Mucosa of rectum (tissue), 2 donors: Measurements from ENCODE around the gene MTUS2.

ENCODE experiments used
- H3K27ac ChIP-seq, 2 donors: one replicate each; pipeline ENCODE4 v1.7.0; 2013; ENCODE audit warnings: inconsistent platforms in 2 of 2, low read depth in 2 of 2, low read length in 2 of 2
- H3K27me3 ChIP-seq, 2 donors: one replicate each; pipeline ENCODE4 v1.7.0; 2013; ENCODE audit warnings: low read length in 2 of 2; ENCODE audit not compliant: control insufficient read depth in 2 of 2, insufficient read depth in 2 of 2
- H3K36me3 ChIP-seq, 2 donors: one replicate each; pipeline ENCODE4 v1.7.0; 2013; ENCODE audit warnings: low read length in 2 of 2; ENCODE audit not compliant: control insufficient read depth in 2 of 2, insufficient read depth in 2 of 2
- H3K4me1 ChIP-seq, 2 donors: one replicate each; pipeline ENCODE4 v1.7.0; 2013; ENCODE audit warnings: low read length in 2 of 2, mild to moderate bottlenecking in 1 of 2; ENCODE audit not compliant: control insufficient read depth in 2 of 2, insufficient read depth in 2 of 2
- H3K4me3 ChIP-seq, 2 donors: one replicate each; pipeline ENCODE4 v1.7.0; 2013; ENCODE audit warnings: low read length in 2 of 2
- H3K9ac ChIP-seq, 2 donors: one replicate each; pipeline ENCODE4 v1.7.0; 2013; ENCODE audit warnings: low read length in 2 of 2, low read depth in 1 of 2, mild to moderate bottlenecking in 1 of 2
- H3K9me3 ChIP-seq, 2 donors: one replicate each; pipeline ENCODE4 v1.7.0; 2013; ENCODE audit warnings: low read length in 2 of 2; ENCODE audit not compliant: control insufficient read depth in 2 of 2
- donor health status: healthy.
- donor health status: Normal muscosa, but diverticular disease.

The MTUS2 gene

GRCh38 chr13:29487466-29488454 is 667.6 kb downstream of the MTUS2 start:
- no peaks in the 10 kb centered on the region for H3K4me1 ChIP-seq
- no peaks in the 10 kb centered on the region for H3K9me3 ChIP-seq

DNA sequence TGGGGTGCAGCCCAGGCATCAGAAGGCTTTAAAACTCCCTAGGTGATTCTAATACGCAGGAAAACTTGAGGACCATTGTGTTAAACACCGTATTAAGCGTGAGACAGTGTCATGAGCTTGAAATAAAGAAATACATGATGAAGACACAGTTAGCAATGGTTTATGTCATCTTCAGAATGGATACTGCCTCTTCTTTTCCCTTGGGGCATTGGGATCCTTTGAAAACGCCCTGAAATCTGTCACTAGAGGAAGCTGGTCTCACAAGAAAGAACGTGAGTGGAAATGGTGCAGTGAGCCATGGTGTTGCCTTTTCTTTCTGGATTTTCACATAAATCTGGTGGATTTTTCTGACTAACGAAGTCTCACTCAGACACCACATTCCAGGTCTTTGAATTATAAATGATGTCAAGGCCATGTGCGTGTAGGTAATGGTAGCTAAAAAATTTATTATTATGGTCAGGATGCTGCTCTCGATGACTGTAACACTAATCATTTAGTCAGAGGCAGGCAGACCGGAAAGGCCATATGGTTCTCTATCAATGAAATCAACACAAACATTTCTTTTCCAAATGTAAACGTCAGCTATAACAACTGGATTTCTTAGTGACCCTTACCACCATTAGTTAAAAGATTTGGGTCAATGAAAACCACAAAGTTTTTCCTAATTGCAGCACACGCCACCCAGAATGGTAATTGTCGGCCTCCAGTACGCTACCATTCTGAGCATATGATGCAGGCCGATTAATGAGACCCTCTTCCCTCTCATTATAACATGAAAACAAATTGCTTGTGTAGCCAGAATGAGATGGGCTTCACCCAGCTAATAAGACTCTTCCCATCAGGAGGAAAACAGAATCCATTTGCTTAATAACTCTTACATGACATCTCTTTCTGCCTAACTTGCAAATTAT is 669.8 kb downstream of the MTUS2 start:
- Histone ChIP-seq H3K27ac (no peak overlapping the region), H3K9ac (no peak overlapping the region), H3K4me3 (no peak overlapping the region), H3K9me3 (no peaks in the 10 kb centered on the region), H3K36me3 (no peaks in the 10 kb centered on the region), H3K27me3 (peaks cover 0 to 3% of the 10 kb centered on the region in 2 donors), H3K4me1 (no peaks in the 10 kb centered on the region)

More at GRCh38 chr13:29487466-29488454, 667.6 kb downstream of the MTUS2 start:
- no peak overlapping the region for H3K27ac ChIP-seq
- H3K4me3 ChIP-seq, result no peak overlapping the region
- H3K27me3 ChIP-seq, result peaks cover 0 to 3% of the 10 kb centered on the region in 2 donors
- H3K36me3 ChIP-seq, result no peaks in the 10 kb centered on the region
- no peak overlapping the region for H3K9ac ChIP-seq

- Histone ChIP-seq H3K4me3 (no peak overlapping the region), H3K27me3 (peaks cover 0 to 3% of the 10 kb centered on the region in 2 donors), H3K27ac (no peak overlapping the region), H3K9ac (no peak overlapping the region), H3K4me1 (no peaks in the 10 kb centered on the region), H3K9me3 (no peaks in the 10 kb centered on the region), H3K36me3 (no peaks in the 10 kb centered on the region)
These were observed 670.4 kb downstream of the MTUS2 start for GRCh38 chr13:29490561-29490885.

DNA sequence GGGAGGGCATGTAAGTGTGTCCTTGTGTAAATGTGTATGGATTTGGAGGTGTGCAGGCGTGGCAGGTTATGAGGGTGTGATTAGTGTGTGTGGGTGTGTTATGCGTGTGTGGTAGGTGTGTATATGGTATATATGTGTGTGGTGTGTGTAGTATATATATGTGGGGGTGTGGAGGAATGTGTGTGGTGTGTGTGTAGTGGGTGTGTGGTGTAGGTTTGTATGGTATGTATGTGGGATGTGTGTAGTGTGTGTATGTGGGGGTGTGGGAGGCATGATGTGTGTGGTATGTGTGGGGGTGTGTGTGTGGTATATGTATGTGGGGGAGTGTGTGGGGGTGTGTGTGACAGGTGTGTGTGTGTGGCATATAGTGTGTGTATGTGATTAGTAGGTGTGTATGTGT is 671.1 kb downstream of the MTUS2 start:
- no peaks in the 10 kb centered on the region for H3K36me3 ChIP-seq
- H3K9ac ChIP-seq, result no peak overlapping the region
- H3K4me3 ChIP-seq, result no peak overlapping the region
- peaks cover 2 to 3% of the 10 kb centered on the region in 2 donors for H3K27me3 ChIP-seq
- no peak overlapping the region for H3K27ac ChIP-seq
- H3K4me1 ChIP-seq, result peaks cover 0 to 4% of the 10 kb centered on the region in 2 donors
- no peaks in the 10 kb centered on the region for H3K9me3 ChIP-seq

DNA sequence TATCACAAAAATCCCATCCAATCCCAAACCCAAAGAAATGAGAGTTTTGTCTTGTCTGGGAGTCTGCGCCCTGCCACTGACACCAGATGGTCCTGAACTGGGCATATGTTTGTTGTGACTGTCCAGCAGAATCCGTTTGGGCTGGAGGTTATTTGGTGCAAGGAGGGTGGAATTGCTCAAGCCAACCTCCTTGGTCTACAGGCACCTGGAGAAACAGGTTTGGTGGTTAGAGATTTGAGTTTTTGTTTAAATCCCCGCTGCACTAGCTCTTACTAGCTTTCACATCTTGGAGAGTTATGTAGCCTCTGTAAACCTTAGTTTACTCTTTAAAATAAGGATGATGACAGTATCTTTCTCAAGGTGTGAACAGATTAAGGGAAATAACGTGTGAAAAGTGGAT is 673.7 kb downstream of the MTUS2 start:
- H3K4me3 ChIP-seq, result no peak overlapping the region
- no peak overlapping the region for H3K9ac ChIP-seq
- H3K9me3 ChIP-seq, result no peaks in the 10 kb centered on the region
- H3K4me1 ChIP-seq, result peaks cover 3 to 5% of the 10 kb centered on the region in 2 donors
- no peak overlapping the region for H3K27ac ChIP-seq
- peaks cover 0 to 2% of the 10 kb centered on the region in 2 donors for H3K27me3 ChIP-seq
- no peaks in the 10 kb centered on the region for H3K36me3 ChIP-seq

DNA sequence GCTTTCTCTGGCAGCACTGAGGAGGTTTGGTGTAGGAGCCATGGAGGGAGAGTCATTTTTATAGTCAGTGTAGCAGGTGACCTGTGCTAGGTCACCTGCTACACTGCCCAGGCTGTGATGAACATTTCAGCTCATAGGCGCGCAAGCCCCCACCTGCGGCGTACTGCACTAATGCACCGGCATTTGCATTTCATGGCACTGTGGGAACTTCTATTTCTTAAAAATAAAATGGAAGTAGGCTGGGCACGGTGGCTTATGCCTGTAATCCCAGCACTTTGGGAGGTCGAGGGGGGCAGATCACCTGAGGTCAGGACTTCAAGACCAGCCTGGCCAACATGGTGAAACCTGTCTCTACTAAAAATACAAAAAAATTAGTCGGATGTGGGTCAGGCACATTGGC is 674.4 kb downstream of the MTUS2 start:
- Histone ChIP-seq H3K27me3 (peaks cover 0 to 2% of the 10 kb centered on the region in 2 donors), H3K4me3 (no peak overlapping the region), H3K9ac (no peak overlapping the region), H3K27ac (no peak overlapping the region), H3K36me3 (no peaks in the 10 kb centered on the region), H3K9me3 (no peaks in the 10 kb centered on the region), H3K4me1 (peaks cover 3 to 5% of the 10 kb centered on the region in 2 donors)

DNA sequence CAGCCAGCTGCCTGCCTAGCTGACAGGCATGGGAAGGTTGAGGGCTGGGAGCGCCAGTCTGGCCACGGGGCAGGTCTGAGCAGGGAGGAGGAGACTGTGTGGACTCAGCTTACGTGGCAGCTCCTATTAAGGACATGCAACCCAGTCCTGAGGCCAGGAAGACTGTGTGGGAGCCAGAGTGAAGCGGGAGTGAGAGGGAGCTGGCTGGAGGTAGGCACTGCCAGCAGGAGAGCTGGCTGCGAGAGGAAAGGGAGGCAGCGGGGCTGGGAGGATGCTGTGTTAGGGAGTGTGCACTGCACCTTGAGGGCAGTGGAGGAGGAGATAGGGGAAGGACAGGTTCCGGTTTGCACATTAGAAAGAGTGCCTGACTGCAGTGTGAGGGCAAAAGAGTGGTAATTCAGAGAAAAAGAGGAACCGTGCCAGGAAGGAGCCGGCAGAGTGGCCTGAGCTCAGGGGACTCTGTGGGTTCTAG is 676.1 kb downstream of the MTUS2 start:
- Histone ChIP-seq H3K27ac (no peak overlapping the region), H3K4me1 (peaks cover 3 to 5% of the 10 kb centered on the region in 2 donors), H3K27me3 (peaks cover 0 to 2% of the 10 kb centered on the region in 2 donors), H3K36me3 (no peaks in the 10 kb centered on the region), H3K9me3 (no peaks in the 10 kb centered on the region), H3K4me3 (no peak overlapping the region), H3K9ac (no peak overlapping the region)

DNA sequence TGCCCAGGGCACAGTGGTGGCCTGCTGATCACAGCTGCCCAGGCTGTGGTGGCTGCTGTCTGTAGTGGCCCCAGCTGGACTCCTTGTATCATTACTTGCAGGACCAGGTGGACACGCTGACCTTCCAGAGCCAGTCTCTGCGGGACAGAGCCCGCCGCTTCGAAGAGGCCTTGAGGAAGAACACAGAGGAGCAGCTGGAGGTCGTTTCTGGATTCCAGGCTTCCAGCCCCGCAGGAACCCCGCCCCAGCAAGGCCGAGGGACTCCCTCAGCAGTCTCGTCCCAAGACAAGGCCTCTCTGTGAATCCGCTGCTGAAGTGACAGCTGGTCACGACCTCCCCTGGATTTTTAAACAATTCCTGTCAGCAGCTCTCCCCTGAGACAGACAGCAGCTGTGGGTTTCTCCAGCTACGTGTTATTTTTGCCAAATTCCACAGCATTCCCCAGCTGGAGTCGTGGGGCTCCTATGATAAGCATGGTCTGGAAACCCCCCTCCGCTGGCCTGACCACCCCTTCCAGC is 677.1 kb downstream of the MTUS2 start:
- no peaks in the 10 kb centered on the region for H3K9me3 ChIP-seq
- no peaks in the 10 kb centered on the region for H3K36me3 ChIP-seq
- no peak overlapping the region for H3K27ac ChIP-seq
- peaks cover 3 to 5% of the 10 kb centered on the region in 2 donors for H3K4me1 ChIP-seq
- H3K27me3 ChIP-seq, result peaks cover 0 to 2% of the 10 kb centered on the region in 2 donors
- no peak overlapping the region for H3K9ac ChIP-seq
- H3K4me3 ChIP-seq, result no peak overlapping the region

DNA sequence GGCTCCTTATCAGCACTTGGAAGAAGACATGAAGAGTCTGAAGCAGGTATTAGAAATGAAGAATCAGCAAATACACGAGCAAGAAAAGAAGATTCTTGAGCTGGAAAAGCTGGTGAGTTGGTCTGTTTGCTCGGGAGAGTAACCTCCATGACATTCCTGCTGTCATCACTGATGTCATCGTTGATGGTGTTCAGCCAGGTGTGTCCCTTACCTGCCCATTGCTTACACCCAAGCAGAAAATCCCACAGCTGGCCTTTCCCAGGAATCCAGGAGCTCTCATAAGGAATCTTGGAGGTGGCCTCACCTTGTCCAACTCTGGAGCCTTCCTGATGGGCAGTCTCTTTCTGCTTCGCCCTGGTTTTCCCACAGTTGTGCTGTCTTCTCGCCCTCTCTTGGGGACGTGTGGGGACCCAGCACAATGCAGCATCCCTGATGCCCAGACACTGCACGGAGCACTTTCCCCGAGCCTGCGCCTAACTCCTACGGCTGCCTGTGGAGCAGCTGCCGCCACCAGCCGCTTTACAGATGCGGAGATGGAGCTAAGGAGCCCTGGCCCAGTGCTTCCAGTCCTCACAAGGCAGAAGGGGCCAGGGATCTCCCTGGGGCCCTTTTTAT is 678.4 kb downstream of the MTUS2 start:
- no peak overlapping the region for H3K9ac ChIP-seq
- no peak overlapping the region for H3K27ac ChIP-seq
- peaks cover 3 to 7% of the 10 kb centered on the region in 2 donors for H3K4me1 ChIP-seq
- H3K9me3 ChIP-seq, result no peaks in the 10 kb centered on the region
- no peak overlapping the region for H3K4me3 ChIP-seq
- H3K27me3 ChIP-seq, result peaks cover 2 to 3% of the 10 kb centered on the region in 2 donors
- no peaks in the 10 kb centered on the region for H3K36me3 ChIP-seq
